HG02840 (cell line): ENCODE measurements around the gene KCNIP2.

Experiments
- ATAC-seq: cut with Tn5 transposase; IDR thresholded peaks from one replicate; pipeline ENCODE4 v1.9.1; 2021; ENCODE audit warnings: mild to moderate bottlenecking, moderate library complexity, moderate number of reproducible peaks; ENCODE audit not compliant: unreplicated experiment, low FRiP score

KCNIP2 gene

GRCh38 chr10:101843032-101844021 lies at the start of gene KCNIP2:
Gene KCNIP2 (minus strand): TSS chr10:101843800. CDS start chr10:101843568, 232 bp downstream.
- ATAC-seq = no peak

GRCh38 chr10:101892782-101893391 lies 49.3 kb upstream of the KCNIP2 start:
- ATAC-seq = no peak

- ATAC-seq = no peak
These were observed 45.9 kb upstream of the KCNIP2 start for GRCh38 chr10:101889256-101890210.

- no peak for ATAC-seq
These were observed 44.8 kb upstream of the KCNIP2 start for GRCh38 chr10:101888251-101888949.

DNA sequence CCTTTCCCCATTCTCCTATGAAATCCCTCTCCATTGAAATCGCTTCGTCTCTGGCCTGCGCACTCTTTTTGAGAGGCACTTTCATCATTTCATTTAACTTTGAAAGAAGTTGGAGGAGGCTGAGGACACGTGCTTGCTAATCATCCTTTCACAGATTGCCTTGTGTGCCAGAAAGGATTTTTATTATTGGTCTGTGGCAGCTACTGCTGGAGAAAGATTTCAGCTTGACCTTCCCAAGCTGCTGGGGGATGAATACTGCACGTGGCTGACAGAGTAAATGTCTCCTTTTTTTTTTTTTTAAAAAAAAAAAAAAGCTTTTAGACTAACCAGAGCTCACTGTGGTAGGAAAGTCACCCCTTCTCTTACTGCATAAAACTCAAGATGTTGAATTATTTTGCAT lies 44.2 kb upstream of the KCNIP2 start:
- ATAC-seq = no peak

DNA sequence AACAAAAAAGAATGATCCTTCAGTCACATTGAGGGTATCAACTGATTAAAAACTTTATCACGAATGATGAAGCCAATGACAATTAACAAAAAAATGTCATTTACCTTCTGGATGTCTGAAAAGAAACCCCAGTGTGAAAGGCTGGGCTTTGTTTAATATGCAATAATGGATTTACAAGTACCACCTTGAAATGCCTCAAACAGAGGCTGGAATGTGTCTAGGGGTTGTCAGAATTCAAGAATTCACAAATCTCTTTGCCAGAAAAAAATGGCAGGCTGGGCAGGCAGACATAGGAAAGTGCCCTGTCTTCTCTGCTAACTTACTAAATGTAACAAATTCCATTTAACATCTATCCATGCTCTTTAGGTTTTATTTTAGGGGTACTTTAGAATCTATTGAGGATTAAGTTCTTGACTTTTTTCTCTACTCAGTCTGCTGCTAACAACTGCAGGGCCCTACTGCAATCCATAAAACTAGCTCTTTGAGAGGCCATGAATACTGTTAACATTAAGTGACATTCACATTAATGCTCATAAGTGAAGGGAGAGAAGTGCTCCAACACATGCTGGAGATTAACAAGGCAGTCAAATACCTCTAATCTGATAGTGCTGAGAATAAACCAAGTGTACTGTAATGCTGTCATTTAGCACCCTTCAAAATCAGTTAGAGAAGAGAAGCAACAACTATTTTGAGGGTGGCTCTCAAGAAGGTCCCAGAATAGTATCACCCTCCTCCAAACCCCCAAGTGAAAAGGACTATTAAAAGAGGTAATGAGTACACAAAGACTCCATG lies 43.1 kb upstream of the KCNIP2 start:
- no peak for ATAC-seq

- ATAC-seq = no peak
These were observed 37.6 kb upstream of the KCNIP2 start for GRCh38 chr10:101881036-101881774.

GRCh38 chr10:101880232-101880573 lies 36.6 kb upstream of the KCNIP2 start:
- ATAC-seq = no peak

DNA sequence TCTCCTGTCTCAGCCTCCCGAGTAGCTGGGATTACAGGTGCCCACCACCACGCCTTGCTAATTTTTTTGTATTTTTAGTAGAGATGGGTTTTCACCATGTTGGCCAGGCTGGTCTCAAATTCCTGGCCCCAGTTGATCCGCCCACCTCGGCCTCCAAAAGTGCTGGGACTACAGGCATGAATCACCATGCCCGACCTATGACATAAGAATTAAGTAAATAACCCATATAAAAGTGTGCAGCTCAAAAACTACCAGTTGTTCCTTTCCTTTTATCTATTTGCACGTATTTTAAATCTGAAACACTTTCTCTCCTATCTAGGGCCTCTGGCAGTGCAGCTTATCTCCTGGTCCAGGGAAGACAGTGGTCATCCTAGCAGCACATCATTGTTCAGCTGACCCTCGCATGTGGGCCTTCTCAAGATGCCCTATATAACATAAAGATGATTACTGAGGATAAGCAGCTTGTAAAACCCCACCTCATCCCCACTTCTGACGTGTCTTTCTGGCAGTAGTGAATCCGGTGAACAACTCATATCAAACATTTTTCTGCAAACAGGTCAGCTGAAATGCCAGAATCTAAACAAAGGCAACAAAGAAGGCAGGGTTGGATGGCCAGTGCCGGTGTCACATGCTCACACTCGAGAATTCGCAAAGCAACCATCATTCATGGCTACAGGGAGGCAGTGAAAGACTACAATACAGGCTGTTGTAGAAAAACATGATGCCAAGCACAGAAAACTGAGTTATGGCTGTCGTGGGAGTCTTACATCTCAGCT lies 36.0 kb upstream of the KCNIP2 start:
- no peak for ATAC-seq

DNA sequence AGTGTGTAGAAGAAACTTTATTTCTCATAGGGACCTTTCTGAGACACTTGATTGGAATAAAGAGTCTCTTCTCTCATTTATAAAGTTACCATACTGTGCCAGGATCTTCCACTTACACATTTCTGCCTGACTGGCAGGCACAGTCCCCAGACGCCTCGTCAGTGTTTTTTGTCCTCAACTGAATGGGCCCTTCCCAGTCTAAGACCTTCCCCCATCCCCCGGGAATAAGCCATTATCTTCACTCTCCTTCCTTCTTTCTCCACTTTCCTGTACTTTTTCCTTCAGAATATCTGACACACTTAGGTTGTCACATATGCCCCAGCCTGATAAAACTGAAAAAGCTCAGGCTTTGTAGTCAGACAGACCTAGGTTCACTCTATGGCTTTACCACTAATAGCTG lies 35.3 kb upstream of the KCNIP2 start:
- no peak for ATAC-seq

- no peak for ATAC-seq
These were observed 31.6 kb upstream of the KCNIP2 start for GRCh38 chr10:101875068-101875688.

- no peak for ATAC-seq
These were observed 30.7 kb upstream of the KCNIP2 start for GRCh38 chr10:101874252-101874651.

GRCh38 chr10:101867931-101868330 lies 24.3 kb upstream of the KCNIP2 start:
- ATAC-seq = no peak

DNA sequence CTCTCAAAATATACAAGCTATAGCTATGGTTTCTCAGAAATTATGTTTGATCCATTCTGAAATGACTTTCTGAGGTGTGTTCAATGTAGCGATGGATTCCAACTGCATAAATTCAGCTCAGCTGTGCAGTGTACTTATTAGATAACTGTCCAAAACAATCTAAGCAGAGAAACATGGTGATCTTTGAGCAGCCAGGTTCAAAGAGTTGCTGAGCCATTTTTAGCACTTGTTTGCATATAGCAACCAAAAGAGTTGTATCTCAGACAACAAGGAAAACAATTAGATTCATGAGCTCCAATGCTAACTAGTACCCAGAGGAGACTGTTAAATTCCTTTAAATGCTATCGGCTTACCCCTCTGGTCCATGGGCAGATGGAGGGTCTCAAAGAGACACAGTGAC lies 15.9 kb upstream of the KCNIP2 start:
- no peak for ATAC-seq

GRCh38 chr10:101858723-101859500 lies 15.3 kb upstream of the KCNIP2 start:
- peak; percentile 74 for ATAC-seq

GRCh38 chr10:101857802-101858476 lies 14.3 kb upstream of the KCNIP2 start:
- no peak for ATAC-seq
